HG03095 (cell line): ENCODE measurements around the gene GAL3ST3.

Experiments
- ATAC-seq: cut with Tn5 transposase; IDR thresholded peaks from one replicate; pipeline ENCODE4 v1.9.1; 2021; ENCODE audit warnings: moderate library complexity; ENCODE audit not compliant: unreplicated experiment

Gene GAL3ST3

DNA sequence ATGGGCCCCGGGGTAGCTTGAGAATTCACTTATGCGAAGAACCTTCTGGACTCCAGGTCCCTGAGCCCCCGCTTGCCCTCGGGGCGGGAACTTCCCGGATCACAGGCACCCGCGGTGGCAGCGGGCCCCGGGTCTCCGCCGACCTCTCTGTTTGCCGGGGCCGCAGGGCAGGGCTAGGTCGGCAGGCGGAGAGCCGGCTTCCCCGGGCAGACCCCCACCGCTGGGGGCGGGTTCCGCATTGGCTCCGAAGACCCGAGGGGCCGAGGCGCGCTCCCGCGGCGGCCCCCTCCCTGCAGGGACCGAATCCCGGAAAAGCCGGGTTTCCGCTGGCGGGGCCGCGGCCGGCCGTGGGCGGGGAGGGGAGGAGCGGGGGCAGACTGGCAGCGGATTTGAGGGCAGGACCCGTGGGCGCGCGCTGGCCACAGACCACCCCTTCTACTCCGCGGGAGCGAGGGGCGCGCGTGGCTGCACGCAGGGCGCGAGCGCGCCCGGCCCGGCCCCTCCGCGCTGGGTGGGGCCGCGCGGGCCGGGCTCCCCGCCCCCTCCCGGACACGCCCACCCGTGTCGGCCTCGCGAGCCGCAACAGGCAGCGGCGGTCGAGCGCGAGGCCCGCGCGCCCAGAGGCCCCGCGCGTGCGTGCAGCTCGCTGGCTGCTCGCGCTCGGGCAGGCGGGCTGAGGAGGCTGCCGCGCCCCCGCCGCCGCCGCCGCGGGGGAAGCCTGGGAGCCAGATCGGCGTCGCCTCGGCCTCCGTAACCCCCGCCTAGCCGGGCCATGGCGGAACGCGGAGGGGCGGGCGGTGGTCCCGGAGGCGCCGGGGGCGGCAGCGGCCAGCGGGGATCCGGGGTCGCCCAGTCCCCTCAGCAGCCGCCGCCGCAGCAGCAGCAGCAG lies 21.0 kb upstream of the GAL3ST3 start, which contains the start of gene PACS1:
Gene PACS1 (plus strand): TSS at position 558 of the 889 bp plus-strand sequence. CDS start 215 bp downstream, at position 773.
- peak; percentile 40 for ATAC-seq

DNA sequence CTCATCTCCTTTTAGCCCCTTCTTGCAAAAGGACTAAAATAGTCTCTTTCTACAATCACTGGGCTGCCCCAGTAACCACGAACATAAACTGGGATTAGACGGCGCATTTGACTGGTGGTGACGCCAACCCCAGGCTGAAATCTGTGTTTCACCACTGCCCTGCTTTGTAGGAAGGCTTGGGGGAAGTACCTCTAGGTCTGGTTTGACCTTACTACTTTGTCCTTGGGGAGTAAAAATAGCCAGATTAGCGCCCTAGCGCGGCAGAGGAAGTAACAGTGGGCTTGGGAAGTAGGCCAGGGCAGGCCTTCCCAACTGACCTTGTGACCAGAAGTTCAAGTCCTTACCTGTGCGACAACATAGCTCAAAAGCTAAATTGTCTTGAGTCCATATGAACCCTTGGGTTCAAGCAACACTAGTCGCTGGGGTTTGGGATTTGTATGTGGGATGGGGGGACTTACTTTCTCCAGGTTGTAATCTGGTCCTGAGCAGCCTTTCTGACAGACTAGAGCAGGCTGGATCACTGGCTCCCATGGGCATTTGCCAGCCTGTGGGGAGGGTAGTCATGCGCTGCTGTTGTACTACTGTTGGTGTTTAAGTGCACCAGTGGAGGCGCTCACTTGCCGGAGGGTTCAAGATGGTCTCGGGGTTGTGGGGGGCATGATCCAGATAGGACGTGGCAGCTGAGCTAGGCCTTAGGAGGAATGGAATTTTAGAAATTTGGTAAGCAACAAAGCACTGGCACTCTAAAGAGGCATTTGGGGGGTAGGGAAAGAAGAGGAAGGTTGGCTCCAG lies 20.2 kb upstream of the GAL3ST3 start:
- ATAC-seq: no peak

DNA sequence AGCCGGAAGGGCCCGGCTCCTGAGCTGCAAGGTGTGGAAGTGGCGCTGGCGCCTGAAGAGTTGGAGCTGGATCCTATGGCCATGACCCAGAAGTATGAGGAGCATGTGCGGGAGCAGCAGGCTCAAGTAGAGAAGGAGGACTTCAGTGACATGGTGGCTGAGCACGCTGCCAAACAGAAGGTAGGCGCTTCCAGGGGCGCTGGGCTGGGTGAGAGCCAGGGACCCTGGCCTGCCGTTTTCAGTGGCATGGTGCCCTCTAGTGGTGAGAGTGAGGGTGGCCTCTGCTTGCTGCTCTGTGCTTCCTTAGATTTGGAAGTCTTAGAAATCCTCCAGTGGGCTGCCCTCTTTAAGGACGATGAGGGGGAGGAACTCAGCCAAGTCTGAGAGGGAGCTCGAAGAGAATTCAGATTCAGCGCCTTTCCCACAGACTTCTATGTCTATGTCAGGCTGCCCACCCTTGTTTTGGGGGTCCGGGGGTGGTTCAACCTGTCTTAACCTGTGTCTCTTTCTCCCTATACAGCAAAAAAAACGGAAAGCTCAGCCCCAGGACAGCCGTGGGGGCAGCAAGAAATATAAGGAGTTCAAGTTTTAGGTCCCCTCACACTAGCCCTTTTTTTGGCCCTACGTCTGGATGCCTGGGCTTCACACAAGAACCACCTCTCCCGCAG lies 19.3 kb upstream of the GAL3ST3 start:
- ATAC-seq: no peak

DNA sequence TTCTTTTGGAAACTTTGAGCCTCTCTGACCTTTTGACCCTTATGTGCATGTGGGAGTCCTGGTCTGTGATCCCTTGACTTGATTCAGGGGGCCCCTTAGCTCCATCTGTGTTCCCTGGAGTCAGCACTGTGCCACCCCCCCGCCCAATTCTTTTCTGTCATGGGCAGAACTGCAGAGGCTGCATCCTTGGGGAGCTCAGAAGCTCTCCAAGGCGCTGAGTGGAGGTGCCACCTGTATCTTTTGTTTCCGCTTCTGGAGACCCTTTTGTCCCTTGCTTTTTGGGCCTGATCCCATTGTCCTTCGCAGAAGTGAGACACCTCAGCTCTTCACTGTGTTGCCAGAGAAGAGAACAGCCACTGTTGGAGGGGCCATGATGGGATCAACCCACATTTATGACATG lies 18.7 kb upstream of the GAL3ST3 start:
- ATAC-seq: no peak

DNA sequence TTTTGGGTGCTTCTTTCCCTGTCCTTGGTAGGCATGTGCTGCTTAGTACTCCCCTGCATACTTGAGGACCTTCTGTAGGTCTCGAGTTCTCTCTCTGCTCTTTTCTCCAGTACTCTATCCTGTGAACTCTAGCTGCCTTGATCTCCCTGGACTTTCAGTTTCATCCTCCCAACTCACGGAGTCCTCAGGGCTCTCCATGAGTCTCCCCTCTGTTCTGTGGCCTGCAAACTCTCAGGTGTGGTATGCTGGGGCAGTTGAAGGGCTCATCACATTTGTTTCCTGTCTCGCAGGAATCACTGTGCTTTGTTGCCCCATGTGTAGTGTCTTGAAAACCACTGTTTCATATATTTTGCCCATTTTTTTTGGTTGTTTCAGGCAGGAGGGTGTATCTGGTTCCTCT lies 17.8 kb upstream of the GAL3ST3 start:
- ATAC-seq: no peak

DNA sequence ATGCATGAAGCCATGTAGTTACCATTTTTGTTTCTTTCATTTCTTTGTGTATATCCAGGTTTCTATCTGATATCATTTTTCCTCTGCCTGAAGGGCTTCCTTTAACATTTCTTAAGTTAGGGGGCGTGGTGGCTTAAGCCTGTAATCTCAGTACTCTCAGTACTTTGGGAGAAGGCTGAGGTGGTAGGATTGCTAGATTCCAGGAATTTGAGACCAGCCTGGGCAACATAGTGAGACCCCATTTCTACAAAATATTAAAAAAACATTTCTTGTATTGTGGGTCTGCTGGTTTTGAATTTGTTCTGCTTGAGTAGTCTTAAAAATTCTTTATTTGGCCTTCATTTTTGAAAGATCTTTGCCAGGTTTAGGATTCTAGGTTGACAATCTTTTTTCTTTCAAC lies 15.6 kb upstream of the GAL3ST3 start:
- no peak for ATAC-seq

DNA sequence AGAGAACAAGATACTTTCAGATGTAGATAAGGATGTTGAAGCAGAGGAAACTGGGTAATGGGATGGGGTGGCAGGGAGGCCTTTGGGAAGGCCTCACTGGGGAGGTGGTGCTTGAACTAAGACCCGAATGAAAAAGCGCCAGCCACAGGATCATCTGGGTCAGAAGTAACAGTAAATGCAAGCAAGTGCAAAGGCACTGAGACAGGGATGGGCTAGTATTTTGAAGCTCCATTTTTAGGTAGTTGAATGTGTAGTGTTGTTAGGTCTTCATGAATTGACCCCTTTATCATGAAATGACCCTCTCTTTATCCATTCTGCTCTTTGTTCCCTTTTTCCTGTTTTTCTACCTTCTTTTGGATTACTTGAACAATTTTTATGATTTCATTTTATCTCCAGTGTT lies 14.9 kb upstream of the GAL3ST3 start:
- ATAC-seq: no peak

DNA sequence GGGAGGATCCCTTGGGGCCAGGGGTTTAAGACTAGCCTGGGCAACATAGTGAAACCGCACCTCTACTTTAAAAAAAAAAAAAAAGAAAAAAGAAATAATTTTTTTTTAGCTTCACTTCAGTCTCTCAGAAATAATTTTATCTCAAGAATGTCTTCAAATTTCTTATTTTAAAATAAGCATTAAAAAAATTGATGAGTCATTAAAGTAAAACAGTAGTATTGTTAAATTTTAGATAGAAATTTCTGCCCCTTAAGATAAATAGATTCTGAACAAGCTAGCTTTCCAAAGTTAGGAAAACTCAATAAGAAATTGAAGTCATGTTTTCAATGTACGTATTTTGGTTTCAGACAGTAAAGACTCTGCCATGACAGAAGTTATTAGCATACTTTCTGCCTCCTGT lies 13.4 kb upstream of the GAL3ST3 start:
- no peak for ATAC-seq

DNA sequence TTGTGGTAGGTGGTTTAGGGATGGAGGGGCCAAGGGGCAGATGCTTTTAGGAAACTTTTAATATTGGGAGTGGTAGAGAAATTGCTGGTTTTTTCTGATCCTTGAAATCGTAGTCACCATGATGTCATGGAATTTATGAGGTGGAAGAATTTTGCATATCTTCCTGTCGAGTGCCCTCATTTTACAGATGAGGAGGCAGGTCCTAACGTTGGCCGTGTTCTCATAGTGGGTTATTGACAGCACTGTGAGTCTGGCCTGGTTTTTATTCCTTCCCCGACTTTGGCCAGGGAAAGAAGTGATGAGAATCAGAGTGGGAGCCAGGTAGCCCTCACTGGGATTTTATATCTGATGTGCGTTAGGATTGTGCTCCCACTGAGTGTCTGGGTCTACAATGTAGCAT lies 12.3 kb upstream of the GAL3ST3 start:
- ATAC-seq: no peak

DNA sequence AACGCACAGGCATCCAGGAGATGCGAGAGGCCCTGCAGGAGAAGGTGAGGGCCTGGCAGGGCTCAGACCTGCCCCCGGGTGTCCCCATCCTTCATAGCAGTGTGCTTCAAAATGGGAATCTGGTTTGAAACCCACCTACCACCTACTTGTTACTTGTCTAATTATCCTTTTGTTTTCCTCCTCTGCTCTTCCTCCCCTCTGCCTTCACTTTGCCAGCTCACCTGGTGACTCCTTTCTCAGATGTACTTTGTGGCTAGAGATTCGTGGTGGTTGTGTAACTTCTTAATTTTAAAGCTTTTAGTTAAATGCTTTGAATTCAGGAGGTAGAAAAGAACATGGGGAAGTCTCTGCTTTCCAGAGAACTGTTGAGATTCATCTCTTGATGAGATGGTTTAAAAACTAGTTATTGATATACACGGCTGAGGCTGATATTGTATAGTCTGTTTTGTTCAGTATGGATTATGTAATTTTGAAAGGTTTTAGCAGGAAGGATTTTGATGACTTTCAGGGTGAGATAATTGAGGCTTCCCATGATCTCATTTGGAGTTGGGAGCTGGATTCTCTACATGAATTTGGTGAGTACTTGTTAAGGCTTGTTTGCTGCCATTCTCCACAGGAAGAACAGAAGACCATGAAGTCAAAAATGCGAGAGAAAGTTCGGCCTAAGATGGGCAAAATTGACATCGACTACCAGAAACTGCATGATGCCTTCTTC lies 11.2 kb upstream of the GAL3ST3 start:
- no peak for ATAC-seq

DNA sequence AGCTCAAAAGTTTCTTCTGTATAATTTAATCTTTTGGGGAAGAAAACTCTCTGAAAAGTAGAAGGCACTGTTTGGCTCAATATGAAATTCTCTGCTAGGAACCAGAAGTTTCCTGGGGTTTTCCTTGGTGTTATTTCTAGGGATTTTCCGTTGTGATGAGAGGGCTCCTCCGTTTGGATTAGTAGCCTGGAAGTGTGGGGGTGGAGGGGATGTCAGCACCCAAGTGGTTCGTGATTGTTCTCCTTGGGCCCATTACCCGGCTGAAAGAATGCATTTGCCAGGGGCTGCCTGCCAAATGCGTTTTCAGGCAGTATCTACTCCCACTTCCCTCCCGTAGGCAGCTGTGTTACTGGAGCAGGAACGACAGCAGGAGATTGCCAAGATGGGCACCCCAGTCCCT lies 7.5 kb upstream of the GAL3ST3 start:
- ATAC-seq: no peak

DNA sequence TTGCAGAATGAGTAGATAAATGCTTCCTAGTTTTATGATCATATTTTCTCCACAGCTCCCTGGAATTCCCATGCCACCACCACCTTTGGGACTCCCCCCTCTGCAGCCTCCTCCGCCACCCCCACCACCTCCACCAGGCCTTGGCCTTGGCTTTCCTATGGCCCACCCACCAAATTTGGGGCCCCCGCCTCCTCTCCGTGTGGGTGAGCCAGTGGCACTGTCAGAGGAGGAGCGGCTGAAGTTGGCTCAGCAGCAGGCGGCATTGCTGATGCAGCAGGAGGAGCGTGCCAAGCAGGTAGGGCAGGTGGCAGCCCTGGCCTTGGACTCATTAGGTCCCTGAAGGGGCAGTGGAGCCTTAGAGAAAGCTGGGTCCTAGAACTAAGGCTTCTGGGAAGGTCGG lies 6.1 kb upstream of the GAL3ST3 start:
- ATAC-seq: no peak

DNA sequence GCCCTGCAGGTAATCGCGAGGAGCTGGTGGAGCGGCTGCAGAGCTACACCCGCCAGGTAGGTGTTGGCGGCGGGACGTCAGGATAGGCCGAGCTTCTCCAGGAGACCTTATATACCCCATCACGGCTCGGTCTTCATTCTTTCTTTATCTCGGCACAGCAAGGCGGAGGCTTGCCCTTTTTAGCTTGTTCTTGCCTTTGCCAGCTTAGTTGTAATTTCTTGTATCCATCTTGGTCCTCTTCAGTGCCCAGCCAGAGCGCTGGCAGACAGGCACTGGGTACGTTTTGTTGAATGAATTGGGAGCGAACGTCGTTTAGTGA lies 3.7 kb upstream of the GAL3ST3 start:
- ATAC-seq: no peak

DNA sequence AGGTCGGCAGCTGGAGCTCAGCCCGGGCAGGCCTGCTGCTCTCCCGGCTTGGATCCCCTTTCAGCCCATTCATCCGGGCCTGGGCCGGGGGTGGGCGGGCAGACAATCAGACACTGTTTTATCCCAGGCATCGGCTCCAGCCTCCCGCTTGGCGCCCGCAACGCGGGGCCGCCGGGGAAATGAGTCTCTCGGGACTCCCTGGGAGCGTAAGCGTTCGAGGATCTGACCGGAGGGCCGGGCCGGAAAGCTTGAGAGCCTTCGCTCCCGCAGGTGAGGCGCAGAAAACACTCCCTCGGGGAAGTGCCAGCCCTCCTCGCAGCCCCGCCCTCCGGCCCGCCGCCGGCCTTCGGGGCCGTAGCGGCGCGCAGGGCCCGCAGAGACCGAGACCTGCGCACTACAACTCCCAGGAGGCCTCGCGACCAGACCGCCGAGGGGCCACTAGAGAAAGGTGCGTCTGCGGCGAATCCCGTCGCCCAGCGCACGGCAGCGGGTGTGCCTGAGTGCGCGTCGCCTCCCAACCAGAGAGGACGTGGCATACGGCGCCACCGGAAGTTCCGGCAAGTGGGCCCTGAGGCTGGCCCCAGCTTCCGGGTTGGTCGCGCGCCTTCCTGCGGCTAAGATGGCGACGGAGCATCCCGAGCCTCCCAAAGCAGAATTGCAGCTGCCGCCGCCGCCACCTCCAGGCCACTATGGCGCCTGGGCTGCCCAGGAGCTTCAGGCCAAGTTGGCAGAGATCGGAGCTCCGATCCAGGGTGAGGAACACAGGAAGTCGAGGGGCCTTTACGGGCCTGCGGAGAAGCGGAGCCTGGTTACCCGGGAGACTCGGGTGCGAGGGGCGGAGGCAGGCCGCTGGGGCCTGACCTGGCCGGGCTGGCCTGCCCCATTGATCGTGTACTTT lies 3.1 kb upstream of the GAL3ST3 start, which contains the start of gene SF3B2:
Gene SF3B2 (plus strand): TSS at position 599 of the 898 bp plus-strand sequence. CDS start 21 bp downstream, at position 620.
- ATAC-seq: peak; percentile 94

DNA sequence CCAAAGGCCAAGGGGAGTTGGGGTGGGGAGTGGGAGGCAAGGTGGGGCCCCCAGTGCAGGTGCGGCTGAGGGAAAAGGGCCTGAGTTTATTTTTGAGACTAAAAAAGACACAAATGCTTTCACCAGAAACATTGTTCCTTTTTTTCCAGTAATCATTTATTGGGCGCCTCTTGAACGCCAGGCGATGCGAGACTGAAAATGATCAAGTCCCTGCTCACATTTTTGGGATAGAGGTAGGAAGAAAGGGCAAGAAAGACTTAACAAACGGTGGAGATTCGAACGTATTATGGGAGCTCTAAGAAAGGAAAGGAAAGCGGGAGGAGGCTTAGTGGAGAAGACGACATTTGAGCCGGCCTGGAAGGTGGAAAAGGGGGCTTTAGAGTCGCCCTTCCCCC lies 2.4 kb upstream of the GAL3ST3 start:
- ATAC-seq: no peak

DNA sequence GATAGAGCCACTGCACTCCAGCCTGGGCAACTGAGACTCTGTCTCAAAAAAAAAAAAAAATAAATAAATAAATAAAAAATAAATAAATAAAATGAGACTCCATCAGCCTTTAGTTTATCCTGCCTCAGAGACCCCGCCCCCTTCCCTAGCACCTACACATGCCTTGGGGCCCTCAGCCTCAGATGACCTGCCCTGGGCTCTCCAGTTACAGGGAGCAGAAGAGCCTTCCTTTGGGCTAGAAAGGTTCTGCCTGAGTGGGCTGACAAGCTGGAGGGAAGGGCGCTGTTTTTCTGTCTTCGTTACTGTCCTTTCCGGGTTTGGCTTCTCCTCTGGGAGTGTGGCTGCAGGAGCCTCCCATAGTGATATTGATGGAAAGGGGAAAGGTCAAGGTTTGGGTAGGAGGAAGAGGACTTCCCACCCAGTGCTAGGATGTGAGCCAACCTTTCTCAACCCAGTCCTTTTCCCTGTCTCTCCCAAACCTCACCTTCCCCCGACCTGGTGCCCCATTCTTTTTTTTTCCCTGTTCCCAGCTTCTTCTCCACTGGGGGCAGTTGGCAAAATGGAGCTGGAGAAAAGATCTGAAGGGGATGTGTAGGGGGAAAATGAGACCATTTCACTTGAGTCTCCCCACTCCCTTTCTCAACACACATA lies 1.7 kb upstream of the GAL3ST3 start:
- no peak for ATAC-seq

DNA sequence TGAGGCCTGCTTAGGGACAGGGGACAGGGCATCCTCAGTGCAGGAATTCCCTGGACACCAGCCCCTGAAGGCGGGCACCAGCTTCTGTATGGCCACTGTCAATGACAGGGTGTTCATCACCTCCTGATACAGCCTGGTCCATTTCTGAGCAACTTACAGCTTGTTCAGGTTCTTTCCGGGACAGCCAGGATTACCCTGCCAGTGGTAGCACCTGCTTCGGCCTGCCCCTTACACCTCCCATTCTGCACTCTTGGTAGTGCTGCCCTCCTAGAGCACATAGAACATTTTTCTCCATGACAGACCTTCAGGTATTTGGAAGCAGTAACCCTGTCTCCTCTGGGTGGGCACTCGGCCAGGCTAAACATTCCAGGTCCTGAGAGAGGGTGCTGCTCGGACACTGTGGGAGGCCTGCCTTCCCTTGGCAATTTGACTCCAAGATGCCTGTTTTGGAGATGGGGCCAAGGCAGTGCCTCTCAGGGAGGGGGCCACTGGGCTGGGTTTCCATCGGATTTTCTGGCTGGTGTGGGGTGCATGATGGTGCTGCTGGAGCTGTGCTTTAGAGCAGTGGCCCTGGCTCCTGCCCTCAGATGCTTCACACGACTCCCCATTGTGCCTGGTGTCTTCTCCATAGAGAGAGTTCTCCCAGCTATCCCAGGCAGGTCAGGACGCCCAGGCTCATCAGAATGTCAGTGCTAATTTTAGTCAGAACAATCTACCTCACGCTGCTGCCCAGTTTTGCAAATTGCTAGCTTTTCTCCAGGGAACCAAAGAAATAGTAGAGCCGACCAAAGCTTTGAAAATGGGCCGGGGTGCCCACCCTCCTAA lies 1.2 kb downstream of the GAL3ST3 start:
- ATAC-seq: no peak

DNA sequence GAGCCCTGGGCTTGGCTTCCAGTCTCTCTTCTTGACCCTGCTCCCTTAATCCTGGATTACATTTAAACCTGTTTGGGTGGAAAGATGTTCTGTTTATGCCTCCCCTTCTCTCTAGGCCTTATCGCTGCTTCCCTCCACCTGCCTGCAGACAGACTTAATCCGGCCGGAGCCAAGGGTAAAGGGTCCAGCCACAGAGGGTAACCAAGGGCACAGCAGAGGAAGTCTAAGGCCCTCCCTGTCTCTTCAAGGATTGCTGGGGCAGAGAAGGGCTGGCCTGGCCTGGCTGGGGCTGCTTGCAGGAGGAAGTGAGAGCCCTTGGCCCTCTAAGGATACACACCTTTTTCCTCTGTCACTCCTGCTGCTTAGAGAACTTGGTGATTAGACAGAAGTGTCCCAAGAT lies 2.1 kb downstream of the GAL3ST3 start:
- no peak for ATAC-seq
